Fibroblast of lung (primary cell): ENCODE measurements around the gene COL19A1. TPM values are rescaled to one million over a fixed set of nuclear protein-coding genes. Genes with fewer than 3 reads are reported as not detected.

Source experiments
- DNase-seq, 2 donors: peaks; one replicate each; pipeline versions ENCODE4 v3.0.0 to v3.0.0-alpha.2; 2010; ENCODE audit warnings: low read depth in 2 of 2
- H2AFZ ChIP-seq: 2 replicates; pipeline ENCODE4 v1.5.1; 2012; ENCODE audit warnings: low read length, control low read depth, inconsistent platforms
- H3K27ac ChIP-seq: 2 replicates; pipeline ENCODE4 v1.5.1; 2011; ENCODE audit warnings: low read length, control low read depth; ENCODE audit not compliant: insufficient read depth
- H3K27me3 ChIP-seq: 2 replicates; pipeline ENCODE4 v1.5.1; 2011; ENCODE audit warnings: mild to moderate bottlenecking, low read length; ENCODE audit not compliant: control insufficient read depth, insufficient read depth
- H3K36me3 ChIP-seq: 2 replicates; pipeline ENCODE4 v1.5.1; 2011; ENCODE audit warnings: low read length; ENCODE audit not compliant: control insufficient read depth, insufficient read depth
- H3K4me1 ChIP-seq: 2 replicates; pipeline ENCODE4 v1.5.1; 2011; ENCODE audit warnings: low read length; ENCODE audit not compliant: control insufficient read depth, insufficient read depth; ENCODE audit errors: extremely low read depth
- H3K4me2 ChIP-seq: 2 replicates; pipeline ENCODE4 v1.5.1; 2011; ENCODE audit warnings: low read length, control low read depth; ENCODE audit not compliant: insufficient read depth; ENCODE audit errors: extremely low read depth
- H3K4me3 ChIP-seq, 4 experiments: fragments of 200-600 bp in 1 of 4; sonication (generic) in 1 of 4; replicated peaks in 1 of 4; 2 replicates each; pipeline ENCODE4 v1.5.1; 2011 to 2016; ENCODE audit warnings: low read length in 4 of 4, low read depth in 3 of 4, mild to moderate bottlenecking in 3 of 4, control low read depth in 2 of 4, inconsistent platforms in 1 of 4, mixed read lengths in 1 of 4; ENCODE audit not compliant: insufficient read depth in 1 of 4; ENCODE audit errors: control extremely low read depth in 1 of 4
- H3K79me2 ChIP-seq: 2 replicates; pipeline ENCODE4 v1.5.1; 2012; ENCODE audit warnings: mild to moderate bottlenecking, low read length, inconsistent platforms; ENCODE audit not compliant: control insufficient read depth, insufficient read depth
- H3K9ac ChIP-seq: 2 replicates; pipeline ENCODE4 v1.5.1; 2011; ENCODE audit warnings: mild to moderate bottlenecking, low read length, control low read depth; ENCODE audit not compliant: insufficient read depth
- H3K9me3 ChIP-seq: 2 replicates; pipeline ENCODE4 v1.5.1; 2012; ENCODE audit warnings: low read depth, low read length; ENCODE audit not compliant: control insufficient read depth, insufficient read depth
- H4K20me1 ChIP-seq: 2 replicates; pipeline ENCODE4 v1.5.1; 2011; ENCODE audit warnings: low read length; ENCODE audit not compliant: control insufficient read depth, insufficient read depth; ENCODE audit errors: extremely low read depth
- CTCF ChIP-seq, 2 donors: IDR thresholded peaks in 1 of 2; conservative IDR thresholded peaks in 1 of 2; 1 replicate in 1 of 2; 2 replicates in 1 of 2; pipeline ENCODE4 v1.5.1; 2011 to 2012; ENCODE audit warnings: low read length in 2 of 2, control low read depth in 1 of 2, inconsistent platforms in 1 of 2, low read depth in 1 of 2, mild to moderate bottlenecking in 1 of 2
- EZH2 ChIP-seq: IDR thresholded peaks from 2 replicates; pipeline ENCODE4 v1.5.1; 2012; ENCODE audit warnings: low read length, control low read depth, mild to moderate bottlenecking; ENCODE audit errors: missing control alignments
- polyA plus RNA-seq, 2 donors: library from polyadenylated mRNA; depleted of rRNA in 1 of 2; stranded (reverse) in 1 of 2; unstranded in 1 of 2; fragments of >200 nt; gene quantifications; 2 replicates each; pipeline ENCODE4 v1.2.1, GENCODE V29; 2011 to 2012; ENCODE audit warnings: missing spikeins in 1 of 2
- total RNA-seq: library from RNA; depleted of rRNA; stranded (reverse); fragments of >200 nt; gene quantifications from 2 replicates; pipeline ENCODE4 v1.2.1, GENCODE V29; 2014

The COL19A1 gene
- total and polyA plus RNA-seq, 2 donors (not counting 1 experiment from before 2014, with no cell fraction given) = 0.01 TPM; not detected in 1

- Histone ChIP-seq H3K27me3 (no peaks in the 10 kb centered on the region), H3K4me3 (no peak overlapping the region), H3K9me3 (no peaks in the 10 kb centered on the region), H3K9ac (no peak overlapping the region), H3K36me3 (no peaks in the 10 kb centered on the region), H3K4me1 (no peaks in the 10 kb centered on the region), H3K27ac (no peak overlapping the region), H3K4me2 (no peak overlapping the region), H3K79me2 (no peaks in the 10 kb centered on the region), H2AFZ (no peak overlapping the region), H4K20me1 (no peaks in the 10 kb centered on the region)
- TF ChIP-seq CTCF (conservative IDR thresholded peaks at IDR 0.05 in 1 of 2, IDR thresholded peaks at IDR 0.05 in 1 of 2; ENCODE audit: low read depth in 1 of 2, low read length in 2 of 2) (no peak), EZH2 (no peak)
- no peak for DNase-seq
Observed at GRCh38 chr6:70062010-70062409, 195.7 kb downstream of the COL19A1 start.

- DNase-seq = no peak
- H4K20me1 ChIP-seq = no peaks in the 10 kb centered on the region
- H3K4me3 ChIP-seq = no peak overlapping the region
- H3K4me2 ChIP-seq = no peak overlapping the region
- no peaks in the 10 kb centered on the region for H3K4me1 ChIP-seq
- no peaks in the 10 kb centered on the region for H3K9me3 ChIP-seq
- H3K27me3 ChIP-seq = no peaks in the 10 kb centered on the region
- H2AFZ ChIP-seq = no peak overlapping the region
- H3K36me3 ChIP-seq = no peaks in the 10 kb centered on the region
- H3K79me2 ChIP-seq = no peaks in the 10 kb centered on the region
- no peak overlapping the region for H3K27ac ChIP-seq
- no peak overlapping the region for H3K9ac ChIP-seq
- TF ChIP-seq CTCF (conservative IDR thresholded peaks at IDR 0.05 in 1 of 2, IDR thresholded peaks at IDR 0.05 in 1 of 2; ENCODE audit: low read depth in 1 of 2, low read length in 2 of 2) (no peak), EZH2 (no peak)
Observed at GRCh38 chr6:70072540-70073179, 206.3 kb downstream of the COL19A1 start.

DNA sequence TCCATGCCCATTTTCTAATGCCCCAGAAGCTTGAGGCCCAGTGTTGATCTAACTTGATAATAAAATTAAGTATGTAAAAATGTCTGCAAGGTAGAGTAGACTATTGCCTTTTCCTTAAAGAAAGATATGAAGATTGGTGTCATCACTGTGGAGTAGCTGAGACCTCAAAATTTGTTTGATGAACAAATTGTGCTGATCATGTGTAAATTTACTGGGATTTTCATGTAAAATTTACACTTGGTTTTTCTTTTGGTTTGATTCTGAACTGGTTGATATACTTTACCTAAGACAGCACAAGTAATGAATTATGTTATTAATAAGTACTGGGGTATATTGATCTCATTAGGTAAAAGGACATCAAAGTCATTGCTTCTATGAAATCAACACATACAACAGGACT, 207.3 kb downstream of the COL19A1 start:
- no peak overlapping the region for H3K4me3 ChIP-seq
- no peaks in the 10 kb centered on the region for H3K9me3 ChIP-seq
- H4K20me1 ChIP-seq = no peaks in the 10 kb centered on the region
- H3K9ac ChIP-seq = no peak overlapping the region
- no peaks in the 10 kb centered on the region for H3K27me3 ChIP-seq
- DNase-seq = no peak
- H3K27ac ChIP-seq = no peak overlapping the region
- no peaks in the 10 kb centered on the region for H3K79me2 ChIP-seq
- no peaks in the 10 kb centered on the region for H3K36me3 ChIP-seq
- H3K4me1 ChIP-seq = no peaks in the 10 kb centered on the region
- H2AFZ ChIP-seq = no peak overlapping the region
- H3K4me2 ChIP-seq = no peak overlapping the region
- TF ChIP-seq CTCF (conservative IDR thresholded peaks at IDR 0.05 in 1 of 2, IDR thresholded peaks at IDR 0.05 in 1 of 2; ENCODE audit: low read depth in 1 of 2, low read length in 2 of 2) = no peak
- no peak for TF ChIP-seq EZH2
